ENCODE results near the gene DIS3L. TPM values are rescaled to one million over a fixed set of nuclear protein-coding genes. Genes with fewer than 3 reads are reported as not detected.

DIS3L gene
- total RNA-seq, 3 donors from 2014 or later (not counting 1 experiment from before 2014, with no cell fraction given): 21.9 to 30.6 (median 28.3) TPM

GRCh38 chr15:66288093-66288492 lies 5.3 kb upstream of the DIS3L start:
- TF ChIP-seq CTCF (IDR thresholded peaks at IDR 0.05): no peak
- H3K4me3 ChIP-seq (ENCODE audit: low read length): no peak overlapping the region
- H3K27ac ChIP-seq (ENCODE audit: low read length): no peak overlapping the region
- H3K9me3 ChIP-seq (ENCODE audit: control insufficient read depth, insufficient read depth, low read length): no peaks in the 10 kb centered on the region
- Mint-ChIP-seq H3K27me3 (ENCODE audit: low read depth in 2 of 2) (no peaks in the 10 kb centered on the region), H3K4me1 (peaks cover 16 to 19% of the 10 kb centered on the region in 2 donors), H3K9me3 (no peaks in the 10 kb centered on the region), H3K36me3 (no peaks in the 10 kb centered on the region), H3K4me3 (no peak overlapping the region), H3K27ac (no peak overlapping the region)
- H3K4me1 ChIP-seq (ENCODE audit: control insufficient read depth, insufficient read depth, low read length): peaks cover 16% of the 10 kb centered on the region
- H3K36me3 ChIP-seq (ENCODE audit: control insufficient read depth, insufficient read depth, low read length): no peaks in the 10 kb centered on the region
- DNase-seq (no peak), ATAC-seq (no peak)
- no peaks in the 10 kb centered on the region for H3K27me3 ChIP-seq (ENCODE audit: control insufficient read depth, insufficient read depth, low read length)
- intact Hi-C loops (cut with micrococcal nuclease): no loop called here

- H3K27ac Mint-ChIP-seq: no peak overlapping the region
Observed at GRCh38 chr15:66288551-66289185, 4.7 kb upstream of the DIS3L start.

GRCh38 chr15:66290007-66290406 lies 3.4 kb upstream of the DIS3L start:
- H3K4me3 Mint-ChIP-seq: no peak overlapping the region

More at GRCh38 chr15:66288551-66289185, 4.7 kb upstream of the DIS3L start:
- no peak for DNase-seq
- no peak for ATAC-seq
- Histone ChIP-seq H3K9me3 (ENCODE audit: control insufficient read depth, insufficient read depth, low read length) (no peaks in the 10 kb centered on the region), H3K4me3 (ENCODE audit: low read length) (no peak overlapping the region), H3K27ac (ENCODE audit: low read length) (no peak overlapping the region), H3K27me3 (ENCODE audit: control insufficient read depth, insufficient read depth, low read length) (no peaks in the 10 kb centered on the region), H3K4me1 (ENCODE audit: control insufficient read depth, insufficient read depth, low read length) (peaks cover 18% of the 10 kb centered on the region), H3K36me3 (ENCODE audit: control insufficient read depth, insufficient read depth, low read length) (no peaks in the 10 kb centered on the region)
- H3K36me3 Mint-ChIP-seq: no peaks in the 10 kb centered on the region
- WGBS (ENCODE audit: insufficient coverage): 91% methylated on average over 5 of the region's 6 CpGs
- H3K9me3 Mint-ChIP-seq: no peaks in the 10 kb centered on the region
- intact Hi-C loops (cut with micrococcal nuclease): no loop called here
- H3K4me1 Mint-ChIP-seq: peaks cover 16 to 19% of the 10 kb centered on the region in 2 donors
- no peak for TF ChIP-seq CTCF (IDR thresholded peaks at IDR 0.05)
- no peak overlapping the region for H3K4me3 Mint-ChIP-seq
- H3K27me3 Mint-ChIP-seq (ENCODE audit: low read depth in 2 of 2): no peaks in the 10 kb centered on the region

More at GRCh38 chr15:66290007-66290406, 3.4 kb upstream of the DIS3L start:
- Mint-ChIP-seq H3K9me3 (no peaks in the 10 kb centered on the region), H3K4me1 (peaks cover 26 to 27% of the 10 kb centered on the region in 2 donors), H3K27me3 (ENCODE audit: low read depth in 2 of 2) (no peaks in the 10 kb centered on the region), H3K36me3 (no peaks in the 10 kb centered on the region), H3K27ac (no peak overlapping the region)
- peaks cover 25% of the 10 kb centered on the region for H3K4me1 ChIP-seq (ENCODE audit: control insufficient read depth, insufficient read depth, low read length)
- no peaks in the 10 kb centered on the region for H3K27me3 ChIP-seq (ENCODE audit: control insufficient read depth, insufficient read depth, low read length)
- no peaks in the 10 kb centered on the region for H3K9me3 ChIP-seq (ENCODE audit: control insufficient read depth, insufficient read depth, low read length)
- no peaks in the 10 kb centered on the region for H3K36me3 ChIP-seq (ENCODE audit: control insufficient read depth, insufficient read depth, low read length)
- H3K27ac ChIP-seq (ENCODE audit: low read length): no peak overlapping the region
- 92% methylated on average over 3 of the region's 3 CpGs for WGBS (ENCODE audit: insufficient coverage)
- intact Hi-C loops (cut with micrococcal nuclease): no loop called here
- DNase-seq (no peak), ATAC-seq (no peak)
- no peak for TF ChIP-seq CTCF (IDR thresholded peaks at IDR 0.05)
- no peak overlapping the region for H3K4me3 ChIP-seq (ENCODE audit: low read length)
